ENCODE results near the gene SRPRA.

SRPRA gene

DNA sequence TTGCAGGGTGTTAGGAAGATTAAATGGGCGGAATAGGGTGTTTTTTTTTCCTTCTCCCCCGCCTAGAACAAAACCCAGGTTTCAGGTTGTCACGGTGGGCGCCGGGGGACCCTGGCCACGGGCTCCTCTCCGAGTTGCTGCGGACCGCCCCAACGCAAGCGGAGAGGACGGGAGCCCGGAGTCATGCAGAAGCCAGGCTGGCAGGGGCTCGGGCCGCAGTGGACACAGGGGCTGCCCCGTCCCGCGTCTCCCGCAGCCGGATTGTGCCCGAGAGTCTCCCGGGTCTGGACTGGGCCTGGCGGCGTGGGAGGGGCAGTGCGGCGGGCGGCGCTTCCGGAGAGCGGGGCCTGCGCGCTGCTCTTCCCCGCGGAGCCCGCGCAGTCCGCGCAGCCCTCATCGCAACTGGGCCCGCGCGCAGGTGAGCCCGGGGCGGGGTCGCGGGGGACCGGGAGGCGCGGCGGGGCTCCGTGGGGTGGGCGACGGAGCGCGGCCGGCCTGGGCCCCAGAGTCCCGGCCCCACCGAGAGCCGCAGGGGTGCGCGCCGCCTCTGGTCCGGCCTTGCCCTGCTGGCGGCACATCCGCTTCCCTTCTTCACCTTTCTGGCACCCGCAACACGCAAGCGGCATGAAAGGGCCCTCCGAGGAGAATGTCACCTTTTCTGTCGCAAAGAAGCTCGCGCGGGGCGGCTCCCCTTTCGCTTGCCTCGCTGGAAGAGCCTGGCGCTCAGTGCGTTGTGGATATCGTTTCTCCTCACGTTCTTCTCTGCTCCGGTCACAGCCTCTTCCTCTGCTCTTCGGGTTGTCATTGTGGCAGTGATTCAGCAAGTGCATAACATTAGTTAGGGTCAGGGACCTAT is 14.3 kb upstream of the SRPRA start, which contains the start of gene TIRAP:
TSS of gene TIRAP (plus strand) at position 358 of the 856 bp plus-strand sequence. CDS start 7,802 bp downstream, outside the sequence.
- TF ChIP-seq POLR2A (IDR thresholded peaks at IDR 0.05; ENCODE audit: low read depth, low read length) (peak; percentile 31; the same call in 1 of the 2 replicates), POU2F2 (IDR thresholded peaks at IDR 0.05; ENCODE audit: low read depth, low read length) (peak; percentile 35; the same call in 1 of the 2 replicates), POLR2AphosphoS5 (IDR thresholded peaks at IDR 0.05; ENCODE audit: low read depth, low read length) (no peak), TAF1 (IDR thresholded peaks at IDR 0.05; ENCODE audit: low read depth, low read length) (no peak), SPI1 (IDR thresholded peaks at IDR 0.05; ENCODE audit: low read depth, low read length) (0 out of 2 replicates have a peak, but pooled peaks have one; percentile 17), PAX5 (IDR thresholded peaks at IDR 0.05; ENCODE audit: insufficient read depth, low read length, severe bottlenecking) (no peak)
- peak; percentile 84 for FAIRE-seq
- peak; percentile 62 for DNase-seq (ENCODE audit: insufficient read length, low spot score)

DNA sequence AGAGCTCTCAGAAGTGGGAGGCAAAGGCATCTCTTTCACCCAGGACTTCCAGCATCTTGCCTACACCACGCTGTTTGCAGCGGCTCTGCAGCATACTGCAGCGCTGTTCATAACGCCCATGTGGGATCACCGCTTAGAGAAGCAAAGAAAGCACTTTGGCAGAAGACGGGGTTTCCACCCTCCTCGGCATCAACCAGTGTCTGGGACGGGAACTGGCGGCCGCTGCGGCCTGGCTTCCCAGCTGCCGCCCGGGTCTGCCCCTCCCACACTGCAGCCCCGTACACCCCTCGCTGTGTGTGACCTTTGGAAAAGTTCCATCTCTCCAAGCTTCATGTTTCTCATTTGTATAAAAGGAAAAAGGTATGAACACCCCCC is 13.7 kb upstream of the SRPRA start:
- TF ChIP-seq POLR2AphosphoS5 (IDR thresholded peaks at IDR 0.05; ENCODE audit: low read depth, low read length) = no peak
- TF ChIP-seq POU2F2 (IDR thresholded peaks at IDR 0.05; ENCODE audit: low read depth, low read length) = no peak
- TF ChIP-seq PAX5 (IDR thresholded peaks at IDR 0.05; ENCODE audit: insufficient read depth, low read length, severe bottlenecking) = no peak
- TF ChIP-seq SPI1 (IDR thresholded peaks at IDR 0.05; ENCODE audit: low read depth, low read length) = no peak
- no peak for TF ChIP-seq TAF1 (IDR thresholded peaks at IDR 0.05; ENCODE audit: low read depth, low read length)
- no peak for TF ChIP-seq POLR2A (IDR thresholded peaks at IDR 0.05; ENCODE audit: low read depth, low read length)
- no peak for DNase-seq (ENCODE audit: insufficient read length, low spot score)
- FAIRE-seq = peak; percentile 58

GRCh38 chr11:126281666-126282175 is 13.0 kb upstream of the SRPRA start:
- FAIRE-seq (no peak), DNase-seq (ENCODE audit: insufficient read length, low spot score) (no peak)
- TF ChIP-seq POLR2A (IDR thresholded peaks at IDR 0.05; ENCODE audit: low read depth, low read length) = no peak
- no peak for TF ChIP-seq POU2F2 (IDR thresholded peaks at IDR 0.05; ENCODE audit: low read depth, low read length)
- no peak for TF ChIP-seq TAF1 (IDR thresholded peaks at IDR 0.05; ENCODE audit: low read depth, low read length)
- TF ChIP-seq POLR2AphosphoS5 (IDR thresholded peaks at IDR 0.05; ENCODE audit: low read depth, low read length) = no peak
- no peak for TF ChIP-seq SPI1 (IDR thresholded peaks at IDR 0.05; ENCODE audit: low read depth, low read length)
- no peak for TF ChIP-seq PAX5 (IDR thresholded peaks at IDR 0.05; ENCODE audit: insufficient read depth, low read length, severe bottlenecking)

GRCh38 chr11:126281245-126281644 is 12.6 kb upstream of the SRPRA start:
- DNase-seq (ENCODE audit: insufficient read length, low spot score) = no peak
- no peak for TF ChIP-seq SPI1 (IDR thresholded peaks at IDR 0.05; ENCODE audit: low read depth, low read length)
- no peak for TF ChIP-seq POLR2A (IDR thresholded peaks at IDR 0.05; ENCODE audit: low read depth, low read length)
- TF ChIP-seq POU2F2 (IDR thresholded peaks at IDR 0.05; ENCODE audit: low read depth, low read length) = no peak
- TF ChIP-seq TAF1 (IDR thresholded peaks at IDR 0.05; ENCODE audit: low read depth, low read length) = no peak
- TF ChIP-seq POLR2AphosphoS5 (IDR thresholded peaks at IDR 0.05; ENCODE audit: low read depth, low read length) = no peak
- no peak for TF ChIP-seq PAX5 (IDR thresholded peaks at IDR 0.05; ENCODE audit: insufficient read depth, low read length, severe bottlenecking)
- no peak for FAIRE-seq

DNA sequence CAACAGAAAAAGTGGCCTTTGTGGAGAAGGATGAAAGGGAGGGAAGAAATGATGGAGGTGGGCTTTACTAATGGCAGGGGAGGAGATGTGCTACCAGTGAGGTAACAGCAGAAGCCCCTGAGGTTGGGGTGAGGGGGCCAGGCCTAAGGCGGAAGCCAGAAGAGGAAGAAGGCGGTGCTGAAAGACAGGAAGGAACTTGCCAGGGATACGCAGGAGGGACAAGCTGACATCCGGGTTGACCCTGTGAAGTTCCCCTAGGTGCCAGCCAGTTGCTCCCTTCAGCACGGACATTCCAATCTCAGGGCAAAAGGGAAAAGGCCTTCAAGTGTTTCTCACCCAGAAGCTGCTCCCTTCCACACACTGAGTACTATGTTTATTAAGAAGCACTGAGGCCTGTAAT is 11.9 kb upstream of the SRPRA start:
- FAIRE-seq (no peak), DNase-seq (ENCODE audit: insufficient read length, low spot score) (no peak)
- TF ChIP-seq SPI1 (IDR thresholded peaks at IDR 0.05; ENCODE audit: low read depth, low read length) (no peak), POLR2AphosphoS5 (IDR thresholded peaks at IDR 0.05; ENCODE audit: low read depth, low read length) (no peak), TAF1 (IDR thresholded peaks at IDR 0.05; ENCODE audit: low read depth, low read length) (no peak), POLR2A (IDR thresholded peaks at IDR 0.05; ENCODE audit: low read depth, low read length) (no peak), PAX5 (IDR thresholded peaks at IDR 0.05; ENCODE audit: insufficient read depth, low read length, severe bottlenecking) (no peak), POU2F2 (IDR thresholded peaks at IDR 0.05; ENCODE audit: low read depth, low read length) (no peak)

DNA sequence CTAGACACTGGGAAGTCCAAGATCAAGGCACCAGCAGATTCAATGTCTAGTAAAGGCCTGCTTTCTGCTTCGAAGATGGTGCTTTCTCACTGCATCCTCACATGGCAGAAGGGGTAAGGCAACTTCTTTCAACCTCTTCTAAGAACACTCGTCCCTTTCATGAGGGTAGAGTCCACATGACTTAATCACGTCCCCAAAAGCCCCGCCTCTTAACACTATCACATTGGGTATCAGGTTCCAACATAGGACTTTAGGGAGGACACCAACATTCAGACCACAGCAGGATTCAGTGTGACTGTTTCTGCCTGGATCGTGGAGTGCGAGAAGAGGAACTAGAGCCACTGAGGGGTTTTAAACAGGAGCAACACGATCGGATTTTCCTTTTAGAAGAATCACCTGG is 10.5 kb upstream of the SRPRA start:
- TF ChIP-seq POLR2A (IDR thresholded peaks at IDR 0.05; ENCODE audit: low read depth, low read length) (no peak), POLR2AphosphoS5 (IDR thresholded peaks at IDR 0.05; ENCODE audit: low read depth, low read length) (no peak), SPI1 (IDR thresholded peaks at IDR 0.05; ENCODE audit: low read depth, low read length) (no peak), POU2F2 (IDR thresholded peaks at IDR 0.05; ENCODE audit: low read depth, low read length) (no peak), PAX5 (IDR thresholded peaks at IDR 0.05; ENCODE audit: insufficient read depth, low read length, severe bottlenecking) (no peak), TAF1 (IDR thresholded peaks at IDR 0.05; ENCODE audit: low read depth, low read length) (no peak)
- DNase-seq (ENCODE audit: insufficient read length, low spot score) (no peak), FAIRE-seq (no peak)

GRCh38 chr11:126277780-126278179 is 9.1 kb upstream of the SRPRA start:
- DNase-seq (ENCODE audit: insufficient read length, low spot score) (no peak), FAIRE-seq (no peak)
- TF ChIP-seq SPI1 (IDR thresholded peaks at IDR 0.05; ENCODE audit: low read depth, low read length) (no peak), PAX5 (IDR thresholded peaks at IDR 0.05; ENCODE audit: insufficient read depth, low read length, severe bottlenecking) (no peak), POU2F2 (IDR thresholded peaks at IDR 0.05; ENCODE audit: low read depth, low read length) (no peak), POLR2A (IDR thresholded peaks at IDR 0.05; ENCODE audit: low read depth, low read length) (no peak), POLR2AphosphoS5 (IDR thresholded peaks at IDR 0.05; ENCODE audit: low read depth, low read length) (no peak), TAF1 (IDR thresholded peaks at IDR 0.05; ENCODE audit: low read depth, low read length) (no peak)

GRCh38 chr11:126277322-126277721 is 8.6 kb upstream of the SRPRA start:
- FAIRE-seq (no peak), DNase-seq (ENCODE audit: insufficient read length, low spot score) (no peak)
- no peak for TF ChIP-seq TAF1 (IDR thresholded peaks at IDR 0.05; ENCODE audit: low read depth, low read length)

DNA sequence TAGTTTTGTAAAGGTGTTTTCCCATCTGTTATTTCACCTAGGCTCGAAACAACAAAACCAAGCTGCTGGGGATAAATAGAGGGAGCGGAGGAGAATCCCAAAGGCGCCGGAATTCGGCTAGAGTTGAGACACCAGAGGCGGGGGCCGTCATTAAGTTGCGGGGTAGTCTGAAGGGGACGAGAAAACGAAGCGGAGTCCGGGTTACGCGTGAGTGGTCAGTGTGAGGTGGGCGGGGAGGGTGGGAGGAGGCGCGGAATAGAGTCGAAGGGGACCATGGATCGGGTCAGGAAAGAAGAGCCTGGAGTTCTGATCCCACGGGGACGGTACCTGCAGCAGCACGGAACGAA is 361 bp downstream of the SRPRA start:
- DNase-seq (ENCODE audit: insufficient read length, low spot score) (no peak), FAIRE-seq (no peak)
- peak; percentile 15 for TF ChIP-seq PAX5 (IDR thresholded peaks at IDR 0.05; ENCODE audit: insufficient read depth, low read length, severe bottlenecking)
- TF ChIP-seq POLR2A (IDR thresholded peaks at IDR 0.05; ENCODE audit: low read depth, low read length) = no peak
- no peak for TF ChIP-seq POLR2AphosphoS5 (IDR thresholded peaks at IDR 0.05; ENCODE audit: low read depth, low read length)
